Panc1 (cell line): ENCODE measurements around the gene FN1.

ENCODE experiments used
- POLR2AphosphoS5 ChIP-seq: IDR thresholded peaks from 2 replicates; pipeline ENCODE4 v1.6.1; 2012; ENCODE audit warnings: mild to moderate bottlenecking, low read depth, low read length, moderate library complexity
- SIN3A ChIP-seq: IDR thresholded peaks from 2 replicates; pipeline ENCODE4 v1.6.1; 2012; ENCODE audit warnings: low read depth, mild to moderate bottlenecking, low read length, moderate library complexity, borderline replicate concordance; ENCODE audit not compliant: insufficient read depth
- TF ChIP-seq, protein P1 (sequence below), 2 experiments: IDR thresholded peaks; 2 replicates each; pipeline ENCODE4 v1.6.1; 2011 to 2012; ENCODE audit warnings: low read depth in 2 of 2, control low read depth in 1 of 2, low read length in 1 of 2, mild to moderate bottlenecking in 1 of 2, moderate library complexity in 1 of 2; ENCODE audit not compliant: insufficient read depth in 1 of 2
- TF ChIP-seq, protein P2 (sequence below): fragments of 450-650 bp; IDR thresholded peaks from 2 replicates; pipeline ENCODE4 v1.5.1; 2017; ENCODE audit warnings: mild to moderate bottlenecking

DNA sequence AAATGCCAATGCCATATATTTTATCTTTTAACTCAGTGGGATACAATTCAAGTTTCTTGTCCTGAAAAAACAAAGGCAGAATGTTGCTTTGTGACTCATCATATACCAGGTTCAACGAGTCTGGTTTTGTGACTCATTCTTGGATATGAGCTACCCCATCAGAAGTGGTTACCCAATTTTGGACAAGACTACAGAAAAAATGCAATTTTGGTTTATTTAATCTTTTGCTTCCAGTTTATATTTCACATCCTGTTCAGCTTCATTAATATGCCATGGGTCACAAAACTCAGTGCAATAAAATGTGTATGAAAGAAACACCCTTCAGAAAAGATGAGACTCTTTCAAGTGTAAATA lies 25.0 kb downstream of the FN1 start:
- TF ChIP-seq, protein P1, sequence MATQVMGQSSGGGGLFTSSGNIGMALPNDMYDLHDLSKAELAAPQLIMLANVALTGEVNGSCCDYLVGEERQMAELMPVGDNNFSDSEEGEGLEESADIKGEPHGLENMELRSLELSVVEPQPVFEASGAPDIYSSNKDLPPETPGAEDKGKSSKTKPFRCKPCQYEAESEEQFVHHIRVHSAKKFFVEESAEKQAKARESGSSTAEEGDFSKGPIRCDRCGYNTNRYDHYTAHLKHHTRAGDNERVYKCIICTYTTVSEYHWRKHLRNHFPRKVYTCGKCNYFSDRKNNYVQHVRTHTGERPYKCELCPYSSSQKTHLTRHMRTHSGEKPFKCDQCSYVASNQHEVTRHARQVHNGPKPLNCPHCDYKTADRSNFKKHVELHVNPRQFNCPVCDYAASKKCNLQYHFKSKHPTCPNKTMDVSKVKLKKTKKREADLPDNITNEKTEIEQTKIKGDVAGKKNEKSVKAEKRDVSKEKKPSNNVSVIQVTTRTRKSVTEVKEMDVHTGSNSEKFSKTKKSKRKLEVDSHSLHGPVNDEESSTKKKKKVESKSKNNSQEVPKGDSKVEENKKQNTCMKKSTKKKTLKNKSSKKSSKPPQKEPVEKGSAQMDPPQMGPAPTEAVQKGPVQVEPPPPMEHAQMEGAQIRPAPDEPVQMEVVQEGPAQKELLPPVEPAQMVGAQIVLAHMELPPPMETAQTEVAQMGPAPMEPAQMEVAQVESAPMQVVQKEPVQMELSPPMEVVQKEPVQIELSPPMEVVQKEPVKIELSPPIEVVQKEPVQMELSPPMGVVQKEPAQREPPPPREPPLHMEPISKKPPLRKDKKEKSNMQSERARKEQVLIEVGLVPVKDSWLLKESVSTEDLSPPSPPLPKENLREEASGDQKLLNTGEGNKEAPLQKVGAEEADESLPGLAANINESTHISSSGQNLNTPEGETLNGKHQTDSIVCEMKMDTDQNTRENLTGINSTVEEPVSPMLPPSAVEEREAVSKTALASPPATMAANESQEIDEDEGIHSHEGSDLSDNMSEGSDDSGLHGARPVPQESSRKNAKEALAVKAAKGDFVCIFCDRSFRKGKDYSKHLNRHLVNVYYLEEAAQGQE (IDR thresholded peaks at IDR 0.05; ENCODE audit: insufficient read depth in 1 of 2, low read depth in 2 of 2, low read length in 1 of 2) = no peak
- TF ChIP-seq, protein P2, sequence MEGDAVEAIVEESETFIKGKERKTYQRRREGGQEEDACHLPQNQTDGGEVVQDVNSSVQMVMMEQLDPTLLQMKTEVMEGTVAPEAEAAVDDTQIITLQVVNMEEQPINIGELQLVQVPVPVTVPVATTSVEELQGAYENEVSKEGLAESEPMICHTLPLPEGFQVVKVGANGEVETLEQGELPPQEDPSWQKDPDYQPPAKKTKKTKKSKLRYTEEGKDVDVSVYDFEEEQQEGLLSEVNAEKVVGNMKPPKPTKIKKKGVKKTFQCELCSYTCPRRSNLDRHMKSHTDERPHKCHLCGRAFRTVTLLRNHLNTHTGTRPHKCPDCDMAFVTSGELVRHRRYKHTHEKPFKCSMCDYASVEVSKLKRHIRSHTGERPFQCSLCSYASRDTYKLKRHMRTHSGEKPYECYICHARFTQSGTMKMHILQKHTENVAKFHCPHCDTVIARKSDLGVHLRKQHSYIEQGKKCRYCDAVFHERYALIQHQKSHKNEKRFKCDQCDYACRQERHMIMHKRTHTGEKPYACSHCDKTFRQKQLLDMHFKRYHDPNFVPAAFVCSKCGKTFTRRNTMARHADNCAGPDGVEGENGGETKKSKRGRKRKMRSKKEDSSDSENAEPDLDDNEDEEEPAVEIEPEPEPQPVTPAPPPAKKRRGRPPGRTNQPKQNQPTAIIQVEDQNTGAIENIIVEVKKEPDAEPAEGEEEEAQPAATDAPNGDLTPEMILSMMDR = no peak
- TF ChIP-seq POLR2AphosphoS5 = no peak
- TF ChIP-seq SIN3A = no peak
